Uterus (tissue), 4 donors: ENCODE data around the gene OSBPL1A. TPM values are rescaled to one million over a fixed set of nuclear protein-coding genes. Genes with fewer than 3 reads are reported as not detected.

ENCODE experiments used
- DNase-seq, 2 donors: peaks; one replicate each; pipeline ENCODE4 v3.0.0-alpha.2; 2019 to 2020
- H3K27ac ChIP-seq, 2 donors: fragments of 200-600 bp; sonication (generic); 1 replicate in 1 of 2; 2 replicates in 1 of 2; pipeline ENCODE4 v1.5.1; 2016 to 2018
- H3K27me3 ChIP-seq, 2 donors: fragments of 200-600 bp; sonication (generic); one replicate each; pipeline ENCODE4 v1.5.1; 2018 to 2019; ENCODE audit warnings: control low read depth in 1 of 2
- H3K36me3 ChIP-seq, 2 donors: fragments of 200-600 bp; sonication (generic); one replicate each; pipeline ENCODE4 v1.5.1; 2019; ENCODE audit warnings: control low read depth in 1 of 2
- H3K4me1 ChIP-seq, 2 donors: fragments of 200-600 bp; sonication (generic); one replicate each; pipeline ENCODE4 v1.5.1; 2018 to 2019; ENCODE audit warnings: control low read depth in 1 of 2
- H3K4me3 ChIP-seq, 2 donors: fragments of 200-600 bp; sonication (generic); 1 replicate in 1 of 2; 2 replicates in 1 of 2; pipeline ENCODE4 v1.5.1; 2018 to 2019; ENCODE audit warnings: mild to moderate bottlenecking in 1 of 2
- H3K9me3 ChIP-seq, 2 donors: fragments of 200-600 bp; sonication (generic); one replicate each; pipeline ENCODE4 v1.5.1; 2019; ENCODE audit warnings: control low read depth in 1 of 2
- CTCF ChIP-seq, 4 experiments: fragments of 200-600 bp in 2 of 4; fragments of 450-650 bp in 2 of 4; sonication (generic) in 2 of 4; IDR thresholded peaks; one replicate each; pipeline ENCODE4 v1.5.1; 2016 to 2019; ENCODE audit warnings: antibody characterized with exemption in 4 of 4, mild to moderate bottlenecking in 2 of 4, moderate library complexity in 1 of 4
- POLR2A ChIP-seq, 2 donors: fragments of 450-650 bp; IDR thresholded peaks; one replicate each; pipeline ENCODE4 v1.6.1; 2016; ENCODE audit warnings: antibody characterized with exemption in 2 of 2, mild to moderate bottlenecking in 1 of 2, moderate library complexity in 1 of 2
- intact Hi-C: fragments of 100-400 bp; cut with DNase I; formaldehyde crosslinking; loops from one replicate; pipeline ENCODE4 v1.15.1; 2023; ENCODE audit warnings: low total_unique reads
- total RNA-seq, 4 donors: library from RNA; depleted of rRNA in 3 of 4; stranded (reverse); fragments of >200 nt in 3 of 4; gene quantifications; one replicate each; pipeline versions ENCODE4 v1.1.0 to v1.2.4, GENCODE V29; 2014 to 2023
- donor health status: DM: yes; HTN: yes; CAD: no.

OSBPL1A gene
- total RNA-seq, 4 donors from 2014 or later: 49.4 to 72.4 (median 62.5) TPM

DNA sequence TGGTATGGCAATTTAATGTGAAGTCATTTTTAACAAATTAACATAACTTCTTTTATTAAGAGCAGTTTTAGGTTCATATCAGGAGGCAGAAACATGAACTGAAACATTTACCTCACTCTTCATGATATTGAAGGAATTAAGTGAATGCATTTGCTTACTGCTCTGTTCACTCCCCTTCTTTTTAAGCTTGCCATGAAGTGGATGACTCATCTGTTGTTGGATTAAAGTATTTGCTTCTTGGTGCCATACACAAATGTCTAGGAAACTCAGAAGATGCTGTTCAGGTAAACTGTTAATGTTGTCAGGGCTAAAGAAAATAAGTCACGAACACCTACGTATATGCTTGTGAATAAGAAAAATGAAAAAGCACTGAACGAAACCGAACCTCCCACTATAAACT, 268.9 kb downstream of the OSBPL1A start:
- Histone ChIP-seq H3K4me1 (no peaks in the 10 kb centered on the region), H3K4me3 (no peak overlapping the region), H3K27me3 (no peaks in the 10 kb centered on the region), H3K9me3 (no peaks in the 10 kb centered on the region), H3K27ac (no peak overlapping the region), H3K36me3 (no peaks in the 10 kb centered on the region)
- TF ChIP-seq CTCF (IDR thresholded peaks at IDR 0.05): no peak
- no peak for TF ChIP-seq POLR2A (IDR thresholded peaks at IDR 0.05)
- intact Hi-C loops: no loop called here
- DNase-seq: no peak

- no peak overlapping the region for H3K4me3 ChIP-seq
- intact Hi-C loops: no loop called here
These were observed 269.9 kb downstream of the OSBPL1A start for GRCh38 chr18:24127735-24128134.

GRCh38 chr18:24126155-24126961, 271.3 kb downstream of the OSBPL1A start:
- no peaks in the 10 kb centered on the region for H3K27me3 ChIP-seq
- intact Hi-C loops: no loop called here
- no peak for DNase-seq
- H3K36me3 ChIP-seq: no peaks in the 10 kb centered on the region
- no peaks in the 10 kb centered on the region for H3K4me1 ChIP-seq
- TF ChIP-seq CTCF (IDR thresholded peaks at IDR 0.05) (no peak), POLR2A (IDR thresholded peaks at IDR 0.05) (no peak)
- no peak overlapping the region for H3K27ac ChIP-seq
- H3K4me3 ChIP-seq: no peak overlapping the region
- H3K9me3 ChIP-seq: no peaks in the 10 kb centered on the region

More at GRCh38 chr18:24127735-24128134, 269.9 kb downstream of the OSBPL1A start:
- Histone ChIP-seq H3K27me3 (no peaks in the 10 kb centered on the region), H3K4me1 (no peaks in the 10 kb centered on the region), H3K36me3 (no peaks in the 10 kb centered on the region), H3K27ac (no peak overlapping the region), H3K9me3 (no peaks in the 10 kb centered on the region)
- TF ChIP-seq CTCF (IDR thresholded peaks at IDR 0.05): no peak
- DNase-seq: no peak

- no peaks in the 10 kb centered on the region for H3K4me1 ChIP-seq
- intact Hi-C loops: no loop called here
- DNase-seq: no peak
- TF ChIP-seq POLR2A (IDR thresholded peaks at IDR 0.05) (no peak), CTCF (IDR thresholded peaks at IDR 0.05) (no peak)
- H3K9me3 ChIP-seq: no peaks in the 10 kb centered on the region
- H3K27ac ChIP-seq: no peak overlapping the region
- no peaks in the 10 kb centered on the region for H3K27me3 ChIP-seq
- H3K4me3 ChIP-seq: no peak overlapping the region
- no peaks in the 10 kb centered on the region for H3K36me3 ChIP-seq
These were observed 276.0 kb downstream of the OSBPL1A start for GRCh38 chr18:24121625-24122024.

- intact Hi-C loops: no loop called here
- Histone ChIP-seq H3K27ac (no peak overlapping the region), H3K27me3 (no peaks in the 10 kb centered on the region), H3K36me3 (no peaks in the 10 kb centered on the region), H3K4me3 (no peak overlapping the region), H3K9me3 (no peaks in the 10 kb centered on the region), H3K4me1 (no peaks in the 10 kb centered on the region)
- TF ChIP-seq POLR2A (IDR thresholded peaks at IDR 0.05) (no peak), CTCF (IDR thresholded peaks at IDR 0.05) (no peak)
- no peak for DNase-seq
These were observed 276.9 kb downstream of the OSBPL1A start for GRCh38 chr18:24120676-24121075.
